SK-N-SH treated with all-trans-retinoic acid at 6 μM for 48 hours (cell line): ENCODE results near the gene TUFT1.

Experiments used
- ATAC-seq: fragments of 200-7000 bp; cut with Tn5 transposase; 3 replicates; pipeline ENCODE4 v1.9.1; 2020; ENCODE audit warnings: mild to moderate bottlenecking, moderate library complexity
- ARNTL ChIP-seq: fragments of 450-650 bp; formaldehyde crosslinking; IDR thresholded peaks from 2 replicates; pipeline ENCODE4 v1.5.0; 2020; ENCODE audit warnings: low read depth, mild to moderate bottlenecking, moderate library complexity, borderline replicate concordance
- CREB5 ChIP-seq: fragments of 250-450 bp; sonication (Bioruptor Pico); IDR thresholded peaks from 2 replicates; pipeline ENCODE4 v1.5.1; 2020; ENCODE audit warnings: low read depth, mild to moderate bottlenecking, moderate library complexity
- CSDC2 ChIP-seq: fragments of 250-450 bp; sonication (Bioruptor Pico); IDR thresholded peaks from 2 replicates; pipeline ENCODE4 v1.5.0; 2020; ENCODE audit warnings: mild to moderate bottlenecking, moderate library complexity
- CSRNP3 ChIP-seq: fragments of 250-450 bp; sonication (Bioruptor Pico); IDR thresholded peaks from 2 replicates; pipeline ENCODE4 v1.5.1; 2021; ENCODE audit warnings: mild to moderate bottlenecking, moderate library complexity
- ESRRG ChIP-seq: fragments of 250-450 bp; sonication (Bioruptor Pico); IDR thresholded peaks from 2 replicates; pipeline ENCODE4 v1.6.1; 2021; ENCODE audit warnings: mild to moderate bottlenecking
- GLIS3 ChIP-seq: fragments of 250-450 bp; sonication (Bioruptor Pico); IDR thresholded peaks from 2 replicates; pipeline ENCODE4 v1.5.0; 2020; ENCODE audit warnings: mild to moderate bottlenecking, moderate library complexity
- ISL1 ChIP-seq: fragments of 250-450 bp; sonication (Bioruptor Pico); IDR thresholded peaks from 2 replicates; pipeline ENCODE4 v2.1.2; 2022; ENCODE audit warnings: mild to moderate bottlenecking, moderate library complexity
- OSR1 ChIP-seq: fragments of 250-450 bp; sonication (Bioruptor Pico); IDR thresholded peaks from 2 replicates; pipeline ENCODE4 v1.8.0; 2022; ENCODE audit warnings: moderate library complexity, mild to moderate bottlenecking, inconsistent platforms
- PATZ1 ChIP-seq: fragments of 250-450 bp; sonication (Bioruptor Pico); IDR thresholded peaks from 2 replicates; pipeline ENCODE4 v1.8.0; 2020; ENCODE audit warnings: mild to moderate bottlenecking, moderate library complexity, borderline replicate concordance
- POU6F1 ChIP-seq: fragments of 250-450 bp; sonication (Bioruptor Pico); IDR thresholded peaks from 2 replicates; pipeline ENCODE4 v1.8.0; 2021; ENCODE audit warnings: low read depth, mild to moderate bottlenecking, moderate library complexity, borderline replicate concordance
- PPARA ChIP-seq: fragments of 250-450 bp; sonication (Bioruptor Pico); IDR thresholded peaks from 2 replicates; pipeline ENCODE4 v1.5.0; 2020; ENCODE audit warnings: mild to moderate bottlenecking, borderline replicate concordance
- RARB ChIP-seq: fragments of 250-450 bp; sonication (Bioruptor Pico); IDR thresholded peaks from 2 replicates; pipeline ENCODE4 v1.8.0; 2021; ENCODE audit warnings: mild to moderate bottlenecking, moderate library complexity
- SNAI2 ChIP-seq: fragments of 250-450 bp; sonication (Bioruptor Pico); IDR thresholded peaks from 2 replicates; pipeline ENCODE4 v1.5.0; 2020; ENCODE audit warnings: mild to moderate bottlenecking, moderate library complexity
- TCF4 ChIP-seq: fragments of 250-450 bp; sonication (Bioruptor Pico); IDR thresholded peaks from 2 replicates; pipeline ENCODE4 v1.8.0; 2021; ENCODE audit warnings: mild to moderate bottlenecking, moderate library complexity, borderline replicate concordance
- TOX ChIP-seq: fragments of 250-450 bp; sonication (Bioruptor Pico); IDR thresholded peaks from 2 replicates; pipeline ENCODE4 v1.8.0; 2021; ENCODE audit warnings: mild to moderate bottlenecking, moderate library complexity, borderline replicate concordance
- TSHZ2 ChIP-seq: fragments of 250-450 bp; sonication (Bioruptor Pico); IDR thresholded peaks from 2 replicates; pipeline ENCODE4 v1.5.0; 2020; ENCODE audit warnings: mild to moderate bottlenecking, moderate library complexity
- ZC3H10 ChIP-seq: fragments of 250-450 bp; sonication (Bioruptor Pico); IDR thresholded peaks from 2 replicates; pipeline ENCODE4 v1.5.1; 2021; ENCODE audit warnings: mild to moderate bottlenecking, moderate library complexity
- ZFP3 ChIP-seq: fragments of 250-450 bp; sonication (Bioruptor Pico); IDR thresholded peaks from 2 replicates; pipeline ENCODE4 v1.5.0; 2020; ENCODE audit warnings: mild to moderate bottlenecking, moderate library complexity
- ZFP30 ChIP-seq: fragments of 450-650 bp; formaldehyde crosslinking; IDR thresholded peaks from 2 replicates; pipeline ENCODE4 v1.5.0; 2022; ENCODE audit warnings: mild to moderate bottlenecking, moderate library complexity
- ZNF565 ChIP-seq: fragments of 450-650 bp; formaldehyde crosslinking; conservative IDR thresholded peaks from 2 replicates; pipeline ENCODE4 v1.5.0; 2020; ENCODE audit warnings: low read depth, mild to moderate bottlenecking, moderate library complexity
- ZNF70 ChIP-seq: fragments of 450-650 bp; formaldehyde crosslinking; IDR thresholded peaks from 2 replicates; pipeline ENCODE4 v1.5.0; 2020; ENCODE audit warnings: mild to moderate bottlenecking, moderate library complexity
- ZNF8 ChIP-seq: fragments of 450-650 bp; formaldehyde crosslinking; IDR thresholded peaks from 2 replicates; pipeline ENCODE4 v1.5.0; 2020; ENCODE audit warnings: mild to moderate bottlenecking, moderate library complexity

The TUFT1 gene

GRCh38 chr1:151568626-151569088 lies 28.5 kb downstream of the TUFT1 start (continued):
- TF ChIP-seq POU6F1 (CRISPR knock-in tag) (no peak), ZNF565 (CRISPR knock-in tag) (no peak), ISL1 (no peak), ESRRG (CRISPR knock-in tag) (no peak)

GRCh38 chr1:151570819-151571218 lies 30.7 kb downstream of the TUFT1 start:
- TF ChIP-seq CSDC2 (CRISPR knock-in tag) (no peak), ZNF70 (CRISPR knock-in tag) (no peak), ESRRG (CRISPR knock-in tag) (no peak), TOX (CRISPR knock-in tag) (no peak), ZNF8 (CRISPR knock-in tag) (no peak), OSR1 (CRISPR knock-in tag) (no peak), CSRNP3 (CRISPR knock-in tag) (no peak), POU6F1 (CRISPR knock-in tag) (no peak), CREB5 (CRISPR knock-in tag) (no peak), ZNF565 (CRISPR knock-in tag) (no peak), TCF4 (CRISPR knock-in tag) (no peak), ARNTL (CRISPR knock-in tag) (no peak), ZC3H10 (CRISPR knock-in tag) (no peak), SNAI2 (CRISPR knock-in tag) (no peak), RARB (CRISPR knock-in tag) (no peak), ZFP3 (no peak), GLIS3 (CRISPR knock-in tag) (no peak), PPARA (CRISPR knock-in tag) (no peak), ZFP30 (CRISPR knock-in tag) (no peak), ISL1 (no peak)
- ATAC-seq, result no peak

GRCh38 chr1:151574575-151575529 lies 34.7 kb downstream of the TUFT1 start:
- ATAC-seq, result peak; percentile 63
- TF ChIP-seq PPARA (CRISPR knock-in tag), result no peak
- no peak for TF ChIP-seq PATZ1 (CRISPR knock-in tag)
- no peak for TF ChIP-seq ESRRG (CRISPR knock-in tag)
- no peak for TF ChIP-seq SNAI2 (CRISPR knock-in tag)
- TF ChIP-seq CSDC2 (CRISPR knock-in tag), result no peak
- TF ChIP-seq ZNF565 (CRISPR knock-in tag), result no peak
- no peak for TF ChIP-seq TSHZ2 (CRISPR knock-in tag)
- no peak for TF ChIP-seq ISL1
- no peak for TF ChIP-seq GLIS3 (CRISPR knock-in tag)
- no peak for TF ChIP-seq OSR1 (CRISPR knock-in tag)
- TF ChIP-seq RARB (CRISPR knock-in tag), result no peak
- no peak for TF ChIP-seq ARNTL (CRISPR knock-in tag)
- TF ChIP-seq ZNF8 (CRISPR knock-in tag), result no peak
- TF ChIP-seq CREB5 (CRISPR knock-in tag), result no peak
- TF ChIP-seq ZNF70 (CRISPR knock-in tag), result no peak
- no peak for TF ChIP-seq ZFP30 (CRISPR knock-in tag)
